SK-N-MC (cell line): ENCODE results near the gene SUN1.

Experiments
- DNase-seq: peaks from one replicate; pipeline ENCODE4 v3.0.0-alpha.2; 2011; ENCODE audit warnings: low read depth, low spot score
- H3K27ac ChIP-seq: fragments of 200-600 bp; sonication (generic); 2 replicates; pipeline ENCODE4 v1.5.1; 2016; ENCODE audit warnings: mixed run types
- H3K36me3 ChIP-seq: fragments of 200-600 bp; sonication (generic); 2 replicates; pipeline ENCODE4 v1.6.1; 2017; ENCODE audit warnings: antibody characterized with exemption, low read length, mixed read lengths; ENCODE audit not compliant: insufficient read depth
- H3K4me3 ChIP-seq: fragments of 200-600 bp; sonication (generic); 2 replicates; pipeline ENCODE4 v1.5.1; 2016
- H3K9ac ChIP-seq: fragments of 200-600 bp; sonication (generic); 2 replicates; pipeline ENCODE4 v1.8.0; 2017; ENCODE audit warnings: mixed run types, mixed read lengths; ENCODE audit not compliant: insufficient read length
- H3K9me3 ChIP-seq: fragments of 200-600 bp; sonication (generic); 2 replicates; pipeline ENCODE4 v1.6.1; 2017; ENCODE audit warnings: low read depth, mild to moderate bottlenecking, antibody characterized with exemption, low read length, moderate library complexity, mixed read lengths
- EZH2 ChIP-seq: fragments of 200-600 bp; sonication (generic); IDR thresholded peaks from one replicate; pipeline ENCODE4 v1.6.1; 2017; ENCODE audit warnings: antibody characterized with exemption
- FOXP2 ChIP-seq: optimal IDR thresholded peaks from 2 replicates; pipeline ENCODE3; 2011; ENCODE audit warnings: mild to moderate bottlenecking, moderate library complexity; ENCODE audit not compliant: insufficient read depth; ENCODE audit errors: extremely low read length, control extremely low read depth
- POLR2AphosphoS5 ChIP-seq: IDR thresholded peaks from 2 replicates; pipeline ENCODE4 v1.6.1; 2012; ENCODE audit warnings: mild to moderate bottlenecking, low read depth, low read length, borderline replicate concordance

Gene SUN1

DNA sequence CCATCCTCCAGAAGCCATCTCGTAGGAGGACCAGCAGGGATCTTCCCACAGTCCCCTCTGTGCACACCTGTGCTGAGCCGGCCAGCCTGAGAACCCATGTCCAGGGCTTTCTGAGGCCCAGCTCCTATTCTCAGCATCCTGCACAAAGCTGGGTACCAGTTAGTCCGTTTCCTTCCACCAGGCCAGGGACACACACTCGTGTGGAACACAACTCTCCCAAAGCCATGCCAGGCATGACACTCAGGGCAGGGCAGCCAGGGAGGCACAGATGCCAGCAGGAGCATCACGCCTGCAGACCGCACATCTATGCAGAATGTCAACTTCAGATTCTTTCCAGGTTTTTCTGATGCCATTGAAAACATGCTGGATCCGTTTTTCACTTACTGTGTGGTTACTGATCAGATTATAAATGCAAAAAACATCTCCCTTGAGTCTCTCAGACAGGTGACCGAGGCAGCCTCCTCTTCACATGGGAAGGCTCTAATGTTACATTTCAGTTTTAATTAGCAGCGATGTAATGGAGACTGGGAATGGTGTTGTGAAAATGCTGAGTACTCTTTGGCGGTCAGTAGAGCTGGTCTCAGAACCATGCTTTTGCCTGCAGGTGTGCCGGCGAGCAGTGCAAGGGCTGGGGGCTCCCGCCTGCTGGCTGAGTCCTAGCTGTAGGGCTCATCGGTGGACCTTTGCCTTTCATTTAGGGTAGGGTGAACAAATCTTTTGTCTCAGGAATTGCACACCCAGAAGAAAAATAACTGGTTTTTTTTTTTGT, 3.3 kb upstream of the SUN1 start:
- TF ChIP-seq POLR2AphosphoS5 (no peak), EZH2 (no peak)
- Histone ChIP-seq H3K4me3 (no peak overlapping the region), H3K27ac (no peak overlapping the region), H3K36me3 (no peaks in the 10 kb centered on the region; the same call in 1 of the 2 replicates), H3K9me3 (no peaks in the 10 kb centered on the region), H3K9ac (no peak overlapping the region)
- no peak for DNase-seq

DNA sequence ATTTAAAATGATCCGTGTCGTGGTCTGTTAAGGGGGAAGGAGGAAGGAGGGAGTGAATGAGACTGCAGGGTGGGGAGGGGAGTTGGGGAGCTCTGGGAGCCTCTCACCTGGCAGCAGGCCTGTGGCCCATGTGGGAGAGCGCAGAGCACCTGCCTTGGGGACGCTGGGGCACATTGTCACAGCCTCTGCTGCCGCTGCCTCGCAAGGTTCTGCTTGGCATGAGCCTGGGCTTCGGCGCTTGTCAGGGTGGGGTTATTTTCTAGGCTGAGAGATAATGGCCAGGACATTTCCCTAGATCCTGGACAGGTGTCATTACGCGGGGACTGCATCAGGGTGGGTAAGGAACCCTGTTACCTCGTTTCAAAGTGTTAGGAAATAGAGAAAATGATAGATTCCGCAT, 2.2 kb upstream of the SUN1 start:
- TF ChIP-seq EZH2 (no peak), FOXP2 (no peak), POLR2AphosphoS5 (no peak)
- no peak for DNase-seq
- no peak overlapping the region for H3K27ac ChIP-seq
- no peak overlapping the region for H3K4me3 ChIP-seq
- H3K36me3 ChIP-seq, result no peaks in the 10 kb centered on the region; the same call in 1 of the 2 replicates
- no peak overlapping the region for H3K9ac ChIP-seq
- no peaks in the 10 kb centered on the region for H3K9me3 ChIP-seq

DNA sequence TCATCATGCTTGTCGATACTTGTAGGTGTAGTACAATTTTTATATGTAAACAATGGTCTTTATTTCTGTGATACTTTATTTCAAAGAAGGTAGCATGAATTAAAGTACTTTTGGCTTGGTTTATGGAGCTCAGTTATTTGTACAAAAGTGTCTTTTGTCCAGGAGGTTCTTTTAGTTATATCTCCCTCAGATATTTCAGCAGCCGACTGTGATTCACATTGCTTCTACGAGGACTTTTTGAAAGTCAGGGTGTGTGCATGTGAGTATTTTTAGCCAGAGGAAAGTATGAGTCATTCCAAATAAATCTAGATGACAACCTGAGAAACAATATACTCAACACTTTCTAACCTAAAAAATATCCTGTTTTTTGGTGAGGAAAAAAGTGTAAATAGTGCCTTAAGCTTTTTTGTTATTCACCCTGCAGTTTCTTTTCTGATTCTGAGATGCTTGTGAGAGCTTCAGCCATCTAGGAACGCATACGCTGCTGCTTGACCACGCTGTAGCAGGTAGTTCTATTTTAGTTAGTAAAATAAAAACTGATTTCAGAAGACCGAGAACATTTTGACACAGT, 595 bp upstream of the SUN1 start:
- peak overlapping the region; percentile 43 for H3K9ac ChIP-seq
- peak overlapping the region; percentile 59 for H3K27ac ChIP-seq

GRCh38 chr7:832968-833424, 720 bp downstream of the SUN1 start:
- Histone ChIP-seq H3K4me3 (no peak overlapping the region), H3K27ac (no peak overlapping the region), H3K36me3 (no peaks in the 10 kb centered on the region), H3K9ac (no peak overlapping the region), H3K9me3 (no peaks in the 10 kb centered on the region)
- DNase-seq, result no peak
- no peak for TF ChIP-seq POLR2AphosphoS5
- no peak for TF ChIP-seq EZH2
- no peak for TF ChIP-seq FOXP2

More for the DNA sequence above, 595 bp upstream of the SUN1 start:
- no peak for DNase-seq
- Histone ChIP-seq H3K4me3 (no peak overlapping the region), H3K36me3 (no peaks in the 10 kb centered on the region), H3K9me3 (no peaks in the 10 kb centered on the region)
- TF ChIP-seq FOXP2, result no peak
- TF ChIP-seq EZH2, result no peak
- TF ChIP-seq POLR2AphosphoS5, result no peak

GRCh38 chr7:833601-834258, 1.5 kb downstream of the SUN1 start:
- Histone ChIP-seq H3K4me3 (no peak overlapping the region), H3K36me3 (no peaks in the 10 kb centered on the region; the same call in 1 of the 2 replicates), H3K9ac (no peak overlapping the region), H3K9me3 (no peaks in the 10 kb centered on the region), H3K27ac (no peak overlapping the region)
- TF ChIP-seq FOXP2 (no peak), POLR2AphosphoS5 (no peak), EZH2 (no peak)
- DNase-seq, result no peak

DNA sequence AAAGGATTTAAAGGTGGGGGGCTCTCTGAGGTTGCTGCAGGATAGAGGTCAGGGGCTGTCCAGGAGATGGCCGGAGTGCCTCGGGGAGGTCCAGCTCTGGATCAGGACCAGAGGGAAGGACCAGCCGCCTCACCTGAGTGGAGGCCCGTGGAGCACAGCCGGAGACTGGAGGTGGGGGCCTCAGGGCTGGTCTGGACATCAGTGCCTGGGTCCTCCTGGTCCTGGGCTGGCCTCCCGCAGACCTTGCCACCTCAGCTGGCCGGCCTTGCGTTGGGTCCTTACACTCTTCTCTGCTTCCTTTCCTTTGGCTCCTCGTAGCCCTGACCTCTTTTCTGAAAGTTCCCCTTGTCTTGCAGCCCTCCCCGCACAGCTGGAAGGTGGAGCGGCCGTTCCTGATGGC, 2.0 kb downstream of the SUN1 start:
- no peak for DNase-seq
- Histone ChIP-seq H3K27ac (no peak overlapping the region), H3K9me3 (no peaks in the 10 kb centered on the region), H3K9ac (no peak overlapping the region), H3K4me3 (no peak overlapping the region), H3K36me3 (no peaks in the 10 kb centered on the region; the same call in 1 of the 2 replicates)
- TF ChIP-seq POLR2AphosphoS5 (no peak), FOXP2 (no peak), EZH2 (no peak)

DNA sequence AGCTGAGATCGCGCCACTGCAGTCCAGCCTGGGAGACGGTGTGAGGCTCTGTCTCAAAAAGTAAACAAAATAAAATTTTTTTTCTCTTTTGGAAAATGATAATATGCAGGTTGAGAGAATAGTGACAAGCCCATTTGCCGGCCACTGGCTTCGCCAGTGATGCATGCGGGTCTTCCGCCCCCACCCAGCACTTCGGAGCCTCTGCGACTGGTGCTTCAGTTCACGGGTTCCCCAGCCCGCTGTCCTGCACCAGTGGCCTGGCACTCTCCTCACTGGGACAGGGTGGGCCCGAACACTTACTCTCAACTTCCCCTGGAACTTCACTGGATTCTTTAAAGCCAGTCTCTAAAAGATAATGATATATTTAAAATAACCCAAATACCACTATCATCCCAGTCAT, 2.7 kb downstream of the SUN1 start:
- Histone ChIP-seq H3K9ac (no peak overlapping the region), H3K4me3 (no peak overlapping the region), H3K9me3 (no peaks in the 10 kb centered on the region), H3K36me3 (peaks cover 4% of the 10 kb centered on the region; the same call in 1 of the 2 replicates), H3K27ac (no peak overlapping the region)
- TF ChIP-seq POLR2AphosphoS5 (no peak), FOXP2 (no peak), EZH2 (no peak)
- no peak for DNase-seq

DNA sequence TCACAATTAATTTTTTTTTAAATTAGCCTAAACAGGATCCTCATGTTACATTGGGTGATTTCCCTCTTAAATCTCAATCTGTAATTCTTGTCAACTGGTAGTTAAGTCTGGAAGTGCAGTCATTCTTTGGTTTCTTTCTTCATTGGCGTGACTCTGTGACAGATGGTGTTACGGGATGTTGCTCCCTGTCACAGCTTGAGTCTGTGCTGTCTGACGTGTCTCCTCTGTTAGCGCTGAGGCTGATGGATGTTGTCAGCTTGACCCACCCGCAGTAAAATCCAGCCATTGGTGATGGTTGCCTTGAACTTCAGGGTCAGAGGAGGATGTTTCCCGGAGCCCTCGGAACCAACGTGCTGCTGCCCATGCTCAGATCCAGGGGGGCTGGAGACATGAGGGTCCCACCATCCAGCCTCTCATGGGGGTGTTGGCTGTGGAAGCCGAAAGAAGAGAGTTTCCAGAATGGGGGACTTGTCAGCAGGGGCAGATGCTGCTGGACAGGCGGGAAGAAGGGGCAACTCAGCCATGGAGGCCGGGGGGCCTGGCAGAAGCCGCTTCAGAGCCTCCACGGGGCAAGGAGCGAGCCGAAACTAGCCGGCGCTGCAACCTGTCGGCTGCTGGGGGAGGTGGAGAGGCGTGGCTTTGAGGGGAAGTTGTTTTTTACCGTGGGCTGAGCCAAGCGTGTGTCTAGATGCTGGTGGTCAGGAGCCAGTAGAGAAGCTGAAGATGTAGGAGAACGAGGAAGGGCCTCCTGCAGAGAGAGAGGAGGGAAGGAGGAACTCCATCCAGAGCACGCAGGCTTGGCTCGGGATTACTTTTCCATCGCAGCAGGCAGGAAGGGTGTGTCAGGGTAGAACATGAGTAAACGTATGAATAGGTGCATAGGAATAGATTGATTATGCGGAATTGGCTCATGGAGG, 3.5 kb downstream of the SUN1 start:
- Histone ChIP-seq H3K9me3 (no peaks in the 10 kb centered on the region), H3K27ac (no peak overlapping the region), H3K9ac (no peak overlapping the region), H3K36me3 (peaks cover 8% of the 10 kb centered on the region; the same call in 1 of the 2 replicates), H3K4me3 (no peak overlapping the region)
- TF ChIP-seq FOXP2 (no peak), EZH2 (no peak)
- no peak for DNase-seq

DNA sequence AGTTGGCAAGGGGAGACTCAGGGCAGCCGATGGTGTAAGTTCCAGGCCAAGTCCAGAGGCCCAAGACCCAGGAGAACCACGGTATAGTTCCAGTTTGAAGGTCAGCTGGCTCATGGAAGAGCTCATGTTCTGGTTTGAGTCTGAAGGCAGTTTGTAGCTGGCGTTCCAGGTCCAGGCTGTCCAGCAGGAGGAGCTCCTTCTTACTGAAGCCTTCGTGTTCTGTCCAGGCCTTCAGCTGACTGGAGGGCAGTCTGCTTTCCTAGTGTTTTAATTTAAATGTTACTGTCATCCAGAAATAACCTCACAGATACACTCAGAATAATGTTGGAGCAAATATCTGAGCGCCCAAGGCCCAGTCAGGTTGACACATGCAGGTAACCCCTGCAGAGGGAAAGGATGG, 4.2 kb downstream of the SUN1 start:
- DNase-seq, result no peak
- H3K9me3 ChIP-seq, result no peaks in the 10 kb centered on the region
- TF ChIP-seq FOXP2 (no peak), EZH2 (no peak), POLR2AphosphoS5 (no peak)
- H3K27ac ChIP-seq, result no peak overlapping the region
- H3K4me3 ChIP-seq, result no peak overlapping the region
- H3K36me3 ChIP-seq, result peaks cover 8% of the 10 kb centered on the region; the same call in 1 of the 2 replicates
- H3K9ac ChIP-seq, result no peak overlapping the region
